ENCODE data around the gene DLGAP4. TPM values are rescaled to one million over a fixed set of nuclear protein-coding genes. Genes with fewer than 3 reads are reported as not detected.

Gene DLGAP4
- total RNA-seq, 2 experiments from 2014 or later, result 19.9 to 23.6 TPM

DNA sequence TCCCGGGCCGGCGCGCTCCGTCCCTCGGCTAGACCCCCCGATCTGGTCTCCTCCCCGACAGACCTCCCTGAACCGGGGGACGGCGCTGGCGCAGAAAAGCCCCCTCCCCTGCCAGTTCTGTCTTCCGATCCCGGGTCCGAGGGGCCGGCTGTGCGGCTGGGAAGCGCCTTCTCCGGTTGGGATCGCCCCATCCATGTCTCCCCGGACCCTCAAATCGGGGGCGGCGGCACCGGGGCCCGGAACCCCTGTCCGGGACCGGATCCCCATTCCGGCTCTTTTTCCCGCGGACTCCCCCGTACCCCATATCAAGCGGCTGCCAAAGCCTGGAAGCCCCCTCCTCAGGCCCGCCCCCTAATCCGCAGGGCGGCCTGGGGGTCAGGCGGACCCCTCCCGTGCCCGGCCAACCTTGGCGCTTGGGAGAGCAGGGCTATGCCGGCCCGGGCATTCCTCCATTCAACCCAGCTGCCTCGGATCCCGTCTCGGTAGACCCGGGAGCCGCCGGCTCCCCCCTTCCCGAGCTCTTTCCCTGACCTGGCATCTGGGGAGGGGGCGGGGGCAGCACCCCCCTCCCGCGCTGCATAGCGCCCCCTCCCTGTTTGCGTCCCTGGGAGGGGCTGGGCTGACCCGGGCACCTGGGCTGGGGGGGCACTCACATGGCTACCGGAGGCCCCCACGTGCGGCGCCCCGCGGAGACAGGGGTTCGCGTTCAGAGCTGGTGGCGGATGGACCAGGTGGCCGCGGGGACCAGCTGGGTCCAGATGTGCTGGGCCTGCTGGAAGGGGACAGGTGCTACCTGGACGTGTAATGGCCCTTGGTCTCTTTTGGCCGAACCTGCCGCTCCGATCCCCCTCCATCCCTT is 643 bp downstream of the DLGAP4 start:
- Mint-ChIP-seq H3K36me3 (ENCODE audit: low read depth) (no peaks in the 10 kb centered on the region), H3K4me1 (ENCODE audit: low read depth) (peaks cover 2% of the 10 kb centered on the region), H3K27me3 (ENCODE audit: low read depth) (peaks cover 52% of the 10 kb centered on the region), H3K4me3 (no peak overlapping the region), H3K27ac (no peak overlapping the region), H3K9me3 (ENCODE audit: insufficient read depth) (no peaks in the 10 kb centered on the region)
- ChIA-PET POLR2A (no interaction called here), CTCF (no interaction called here)
- DNase-seq, result no peak
- ATAC-seq, result no peak

DNA sequence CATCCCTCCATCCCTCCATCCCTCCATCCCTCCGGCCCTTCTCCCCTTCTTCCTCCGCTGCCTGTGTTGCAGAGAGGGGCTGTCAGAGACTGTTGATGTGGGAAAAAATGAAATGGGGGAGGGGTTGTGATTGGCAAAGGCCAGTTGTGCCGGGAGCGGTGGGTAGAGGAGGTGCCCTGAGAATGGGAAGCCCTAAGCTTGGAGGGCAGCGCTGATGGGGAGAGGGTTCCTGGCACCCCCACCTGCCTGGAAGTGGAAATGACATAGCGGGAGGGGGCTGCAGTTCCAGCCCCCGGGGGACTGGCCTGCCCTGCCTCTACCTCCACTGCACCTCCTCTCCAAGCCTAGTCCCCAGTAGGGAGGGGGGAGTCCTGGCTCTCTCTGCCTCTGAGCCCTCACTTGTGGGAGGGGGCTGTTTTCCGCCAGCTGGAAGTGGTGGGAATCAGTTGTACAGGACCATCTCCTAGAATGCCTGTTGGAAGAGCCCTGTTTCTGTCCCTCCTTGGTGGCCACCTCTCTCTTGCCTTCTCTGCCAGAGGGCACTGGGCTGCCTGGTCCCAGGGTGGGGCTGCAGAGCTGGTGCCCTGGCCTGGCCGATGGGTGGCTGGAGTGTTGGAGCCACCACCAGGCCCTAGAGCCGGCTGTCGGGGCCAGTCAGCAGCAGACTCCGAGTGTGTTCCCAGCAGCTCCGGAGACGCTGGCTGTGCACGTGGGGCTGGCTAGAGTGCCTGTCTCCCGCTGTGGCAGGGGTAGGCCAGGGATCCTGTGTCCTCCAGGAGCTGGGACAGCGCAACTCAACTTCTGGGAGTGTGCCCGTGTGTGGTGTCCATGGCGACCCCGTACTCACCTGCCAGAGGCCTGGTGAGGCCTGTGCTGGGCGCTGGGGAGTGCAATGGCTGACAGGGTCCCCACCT is 1.5 kb downstream of the DLGAP4 start:
- no peak overlapping the region for H3K27ac Mint-ChIP-seq
- no peak for ATAC-seq

DNA sequence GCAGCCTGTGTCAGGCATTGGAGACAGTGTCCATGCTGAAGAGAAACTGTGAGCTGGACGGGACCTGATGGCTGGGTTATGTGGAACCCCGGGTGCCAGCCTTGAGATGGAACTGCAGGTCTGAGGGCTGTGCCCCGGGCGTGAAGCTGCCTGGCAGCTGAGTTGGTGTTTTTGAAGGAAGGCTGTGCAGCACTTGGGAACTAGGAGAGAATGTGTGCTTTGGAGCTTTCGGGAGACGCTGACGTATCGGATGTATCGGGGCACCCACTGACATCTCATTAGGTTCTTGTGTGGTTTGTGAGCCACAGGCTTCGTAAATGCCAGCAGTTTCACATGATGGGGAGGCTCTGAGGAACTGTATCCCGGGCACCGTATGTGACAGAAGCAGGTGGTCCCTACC is 2.2 kb downstream of the DLGAP4 start:
- ChIA-PET POLR2A (interaction anchor here (0.5 to 0.6 kb wide), 2 partner anchors 8 to 161 kb away, joined by 3 read pairs; no protein-coding TSS in a partner anchor), CTCF (interaction anchor here (0.7 kb wide), 1 partner anchor 91 kb away, joined by 3 read pairs; no protein-coding TSS in a partner anchor)
- DNase-seq (peak; percentile 16), ATAC-seq (no peak)
- peaks cover 39% of the 10 kb centered on the region for H3K27me3 Mint-ChIP-seq (ENCODE audit: low read depth)
- peaks cover 2% of the 10 kb centered on the region for H3K4me1 Mint-ChIP-seq (ENCODE audit: low read depth)
- H3K4me3 Mint-ChIP-seq, result no peak overlapping the region
- H3K36me3 Mint-ChIP-seq (ENCODE audit: low read depth), result no peaks in the 10 kb centered on the region
- H3K27ac Mint-ChIP-seq, result no peak overlapping the region
- no peaks in the 10 kb centered on the region for H3K9me3 Mint-ChIP-seq (ENCODE audit: insufficient read depth)

More for the DNA sequence above, 1.5 kb downstream of the DLGAP4 start:
- Mint-ChIP-seq H3K27me3 (ENCODE audit: low read depth) (peaks cover 44% of the 10 kb centered on the region), H3K9me3 (ENCODE audit: insufficient read depth) (no peaks in the 10 kb centered on the region), H3K4me3 (no peak overlapping the region), H3K4me1 (ENCODE audit: low read depth) (peaks cover 2% of the 10 kb centered on the region), H3K36me3 (ENCODE audit: low read depth) (no peaks in the 10 kb centered on the region)
- CTCF ChIA-PET, result interaction anchor here (0.7 kb wide), 1 partner anchor 92 kb away, joined by 3 read pairs; no protein-coding TSS in a partner anchor
- POLR2A ChIA-PET, result interaction anchor here (0.6 kb wide), 1 partner anchor 161 kb away, joined by 3 read pairs; no protein-coding TSS in a partner anchor
- no peak for DNase-seq

DNA sequence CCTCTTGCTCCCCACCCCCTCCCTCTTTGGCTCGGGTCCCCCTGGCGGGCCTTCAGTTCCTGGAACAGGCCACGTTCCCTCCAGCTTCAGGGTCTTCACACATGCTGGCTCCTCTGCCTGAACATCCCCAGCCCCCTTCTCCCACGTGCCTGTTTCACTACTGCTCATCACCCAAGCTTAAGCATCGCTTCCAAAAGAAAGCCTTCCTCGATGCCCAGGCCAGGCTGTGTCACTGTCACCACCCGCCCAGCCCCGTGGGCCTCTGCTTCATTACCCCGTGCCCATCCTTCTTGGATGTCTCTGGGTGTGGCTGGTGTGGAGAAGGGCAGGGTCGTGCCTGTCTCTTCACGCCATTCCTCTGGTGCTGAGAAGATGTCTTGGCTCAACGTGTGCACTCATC is 2.8 kb downstream of the DLGAP4 start:
- Mint-ChIP-seq H3K4me1 (ENCODE audit: low read depth) (peaks cover 2% of the 10 kb centered on the region), H3K4me3 (no peak overlapping the region), H3K9me3 (ENCODE audit: insufficient read depth) (no peaks in the 10 kb centered on the region), H3K27me3 (ENCODE audit: low read depth) (peaks cover 32% of the 10 kb centered on the region), H3K27ac (no peak overlapping the region), H3K36me3 (ENCODE audit: low read depth) (no peaks in the 10 kb centered on the region)
- POLR2A ChIA-PET, result interaction anchor here (0.5 kb wide), 1 partner anchor 9 kb away, joined by 3 read pairs; no protein-coding TSS in a partner anchor
- CTCF ChIA-PET, result no interaction called here
- DNase-seq (peak; percentile 8), ATAC-seq (no peak)

DNA sequence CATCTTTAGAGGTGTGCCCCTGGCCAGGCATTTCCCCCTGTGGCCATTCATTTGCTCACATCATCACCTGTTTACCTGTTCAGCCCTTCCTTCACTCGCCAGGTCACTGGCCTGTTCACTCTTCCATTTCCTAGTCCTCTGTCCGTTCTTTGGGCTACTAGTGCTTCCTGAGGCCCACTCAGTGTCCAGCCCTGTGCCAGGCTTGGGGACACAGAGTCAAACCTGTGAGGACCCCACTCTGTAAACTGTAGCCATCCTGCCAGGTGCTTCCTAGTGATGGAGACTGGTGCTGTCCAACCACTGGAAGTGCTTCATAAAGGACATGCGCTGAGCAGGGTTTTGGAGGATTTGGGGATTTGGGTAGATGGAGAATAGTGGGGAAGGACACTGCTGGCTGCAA is 3.5 kb downstream of the DLGAP4 start:
- no peaks in the 10 kb centered on the region for H3K36me3 Mint-ChIP-seq (ENCODE audit: low read depth)
- H3K4me3 Mint-ChIP-seq, result no peak overlapping the region
- peak; percentile 18 for DNase-seq
- CTCF ChIA-PET, result no interaction called here
- peaks cover 28% of the 10 kb centered on the region for H3K27me3 Mint-ChIP-seq (ENCODE audit: low read depth)
- H3K9me3 Mint-ChIP-seq (ENCODE audit: insufficient read depth), result no peaks in the 10 kb centered on the region
- H3K4me1 Mint-ChIP-seq (ENCODE audit: low read depth), result peaks cover 2% of the 10 kb centered on the region
- H3K27ac Mint-ChIP-seq, result no peak overlapping the region
- POLR2A ChIA-PET, result no interaction called here
- ATAC-seq, result no peak

DNA sequence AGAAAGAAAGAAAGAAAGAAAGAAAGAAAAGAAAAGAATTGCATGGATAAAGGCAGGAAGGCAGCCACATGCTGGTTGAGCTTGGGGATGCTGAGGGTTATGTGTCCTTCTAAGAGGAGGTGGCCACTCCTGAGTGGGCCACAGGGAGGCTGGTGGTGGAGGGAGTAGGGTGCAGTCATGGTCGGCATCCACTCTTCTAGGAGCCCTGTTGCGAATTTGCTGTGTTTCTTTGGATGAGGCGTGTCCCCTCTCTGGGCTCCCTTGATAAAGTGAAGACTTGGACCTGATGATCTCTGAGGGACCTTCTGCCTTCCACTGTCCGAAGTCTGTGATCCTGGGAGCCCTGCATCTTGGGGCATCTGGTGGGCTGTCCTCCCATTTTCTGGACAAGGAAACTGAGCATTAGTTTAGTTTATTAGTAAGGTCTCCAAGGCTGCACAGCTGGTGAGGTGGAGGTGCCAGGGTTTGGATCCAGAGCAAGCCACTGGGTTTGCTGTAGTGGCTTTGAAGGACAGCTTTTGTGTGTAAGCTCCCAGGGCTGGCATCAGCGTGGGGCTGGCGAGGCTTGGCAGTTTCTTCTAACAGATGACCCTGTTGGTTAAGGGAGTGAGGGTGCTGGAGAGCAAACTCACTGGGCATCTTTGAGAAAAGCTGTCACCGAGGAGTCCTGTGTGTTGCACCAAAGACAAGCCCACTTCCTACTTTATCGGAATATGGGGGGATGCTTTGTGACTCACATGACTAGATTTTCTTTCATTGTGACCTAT is 4.3 kb downstream of the DLGAP4 start:
- peak; percentile 12 for DNase-seq
- POLR2A ChIA-PET, result no interaction called here

DNA sequence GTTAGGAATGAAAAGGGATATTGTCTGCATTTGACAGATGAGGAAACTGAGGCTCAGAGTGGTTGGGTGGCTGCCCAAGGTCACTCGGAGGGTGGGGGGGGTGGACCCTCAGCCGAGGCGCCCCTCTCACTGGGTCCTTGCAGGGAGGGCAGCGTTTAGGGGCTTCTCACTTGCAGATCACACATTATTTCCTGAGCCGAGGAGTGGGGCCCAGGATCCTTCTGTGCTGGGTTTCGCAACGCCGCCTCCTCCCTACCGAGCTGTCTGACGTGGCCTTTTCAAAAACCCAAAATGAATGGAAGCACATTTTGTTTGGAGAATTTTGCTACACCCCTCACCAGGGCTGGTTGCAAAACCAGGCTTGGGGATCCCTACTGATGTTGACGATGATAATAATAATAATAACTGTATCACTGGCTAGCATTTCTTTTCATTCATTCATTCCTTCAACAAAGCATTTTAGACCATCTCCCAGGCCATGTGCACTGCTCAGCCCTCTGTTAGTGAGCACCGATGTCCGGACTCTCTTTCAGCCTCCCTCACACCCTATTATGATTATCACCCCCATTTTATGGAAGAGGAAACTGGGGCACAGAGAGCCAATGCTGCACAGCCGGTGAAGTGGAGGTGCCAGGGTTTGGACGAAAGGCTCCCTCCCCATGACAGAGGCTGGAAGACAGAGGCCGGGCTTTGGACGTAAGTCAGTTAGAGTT is 5.2 kb downstream of the DLGAP4 start:
- peaks cover 16% of the 10 kb centered on the region for H3K27me3 Mint-ChIP-seq (ENCODE audit: low read depth)
- DNase-seq (peak; percentile 5), ATAC-seq (no peak)
- CTCF ChIA-PET, result no interaction called here
- no peaks in the 10 kb centered on the region for H3K9me3 Mint-ChIP-seq (ENCODE audit: insufficient read depth)
- POLR2A ChIA-PET, result no interaction called here
- no peaks in the 10 kb centered on the region for H3K36me3 Mint-ChIP-seq (ENCODE audit: low read depth)
- no peaks in the 10 kb centered on the region for H3K4me1 Mint-ChIP-seq (ENCODE audit: low read depth)
- no peak overlapping the region for H3K27ac Mint-ChIP-seq
- H3K4me3 Mint-ChIP-seq, result no peak overlapping the region

More for the DNA sequence above, 4.3 kb downstream of the DLGAP4 start:
- peaks cover 20% of the 10 kb centered on the region for H3K27me3 Mint-ChIP-seq (ENCODE audit: low read depth)
- no peak overlapping the region for H3K4me3 Mint-ChIP-seq
- no peaks in the 10 kb centered on the region for H3K36me3 Mint-ChIP-seq (ENCODE audit: low read depth)
- no peak for ATAC-seq
- H3K9me3 Mint-ChIP-seq (ENCODE audit: insufficient read depth), result no peaks in the 10 kb centered on the region
- no peak overlapping the region for H3K27ac Mint-ChIP-seq
- peaks cover 2% of the 10 kb centered on the region for H3K4me1 Mint-ChIP-seq (ENCODE audit: low read depth)
- CTCF ChIA-PET, result no interaction called here

DNA sequence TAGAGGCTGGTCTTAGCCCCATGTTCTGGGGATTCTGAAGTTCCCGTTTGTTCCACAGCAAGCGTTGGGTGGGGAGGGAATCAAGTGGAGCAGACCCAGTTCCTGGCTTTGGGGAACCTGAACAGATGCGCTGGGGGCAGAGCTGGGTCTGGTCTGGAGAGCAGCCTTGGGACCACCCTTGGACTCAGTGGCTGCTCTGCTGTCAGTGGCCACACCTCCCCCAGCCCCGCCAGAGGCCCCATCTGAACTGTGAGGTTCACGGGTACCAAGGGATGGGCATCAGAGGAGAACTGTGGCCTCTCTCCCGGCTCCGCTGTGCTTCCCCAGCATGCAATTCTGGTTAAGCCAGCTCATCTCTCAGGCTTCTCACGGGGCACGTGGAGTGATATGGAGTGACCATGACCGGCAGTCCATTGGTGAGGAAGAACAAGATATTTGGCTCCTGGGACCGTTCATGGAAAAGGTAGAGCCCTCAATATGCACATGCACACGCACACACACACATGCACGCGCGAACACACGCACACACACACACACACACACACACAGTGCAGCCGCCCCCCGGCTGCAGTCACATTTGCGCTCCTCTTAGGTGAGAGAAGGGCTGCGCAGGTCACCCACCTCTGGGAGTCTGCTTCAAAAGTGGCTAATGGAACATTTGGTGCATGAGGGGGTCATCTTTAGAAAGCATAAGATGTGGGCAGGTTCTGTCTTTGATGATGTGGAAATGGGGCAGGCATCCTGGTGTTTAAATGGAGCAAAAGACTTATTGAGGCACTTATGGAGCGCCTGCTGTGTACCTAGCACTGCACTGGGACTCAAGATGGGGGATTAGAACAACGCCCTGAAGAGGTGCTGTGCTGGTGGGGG is 6.0 kb downstream of the DLGAP4 start:
- H3K4me3 Mint-ChIP-seq, result no peak overlapping the region
- no peak for ATAC-seq
- POLR2A ChIA-PET, result no interaction called here
- peaks cover 14% of the 10 kb centered on the region for H3K27me3 Mint-ChIP-seq (ENCODE audit: low read depth)
- DNase-seq, result peak; percentile 12
- no peaks in the 10 kb centered on the region for H3K4me1 Mint-ChIP-seq (ENCODE audit: low read depth)
- no peaks in the 10 kb centered on the region for H3K9me3 Mint-ChIP-seq (ENCODE audit: insufficient read depth)
- H3K36me3 Mint-ChIP-seq (ENCODE audit: low read depth), result no peaks in the 10 kb centered on the region
- no peak overlapping the region for H3K27ac Mint-ChIP-seq
- CTCF ChIA-PET, result no interaction called here

DNA sequence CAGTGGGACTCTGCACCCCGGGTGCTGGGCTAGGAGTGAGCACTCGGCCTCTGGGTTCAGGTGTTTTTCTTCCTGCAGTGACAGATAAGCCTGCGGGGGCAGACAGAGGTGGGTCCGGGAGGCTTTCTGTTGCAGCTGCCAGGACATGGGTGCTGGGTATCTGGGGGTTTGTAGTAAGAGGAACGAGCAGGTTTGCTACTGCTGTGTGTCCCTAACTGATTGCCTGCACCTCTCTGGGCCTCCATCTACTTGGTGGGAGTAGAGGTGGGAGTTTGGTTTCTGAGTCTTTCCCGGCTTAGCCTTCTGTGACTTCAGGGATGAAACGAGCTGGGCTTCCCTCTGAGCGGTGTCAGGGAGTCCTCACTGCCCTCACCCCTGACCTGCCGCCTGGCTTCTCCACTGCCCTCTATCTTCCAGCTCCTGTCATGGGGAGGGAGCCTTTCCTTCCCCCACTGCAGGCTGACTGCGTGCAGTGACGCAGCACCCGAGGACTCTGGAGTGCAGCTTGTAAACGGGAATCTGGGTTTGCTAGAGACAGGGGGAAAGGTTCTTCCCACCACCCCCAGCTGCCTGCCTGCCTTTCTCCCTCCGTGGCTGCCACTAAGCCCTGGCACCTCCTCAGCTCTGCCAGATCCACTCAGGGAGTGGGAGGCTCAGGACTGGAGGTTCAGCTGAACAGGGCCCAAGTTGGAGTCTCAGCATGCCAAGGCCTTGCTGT is 6.7 kb downstream of the DLGAP4 start:
- ChIA-PET POLR2A (no interaction called here), CTCF (no interaction called here)
- no peaks in the 10 kb centered on the region for H3K36me3 Mint-ChIP-seq (ENCODE audit: low read depth)
- no peaks in the 10 kb centered on the region for H3K4me1 Mint-ChIP-seq (ENCODE audit: low read depth)
- H3K27me3 Mint-ChIP-seq (ENCODE audit: low read depth), result peaks cover 9% of the 10 kb centered on the region
- DNase-seq, result no peak
- H3K27ac Mint-ChIP-seq, result no peak overlapping the region
- H3K4me3 Mint-ChIP-seq, result no peak overlapping the region
- H3K9me3 Mint-ChIP-seq (ENCODE audit: insufficient read depth), result no peaks in the 10 kb centered on the region
- ATAC-seq, result no peak

DNA sequence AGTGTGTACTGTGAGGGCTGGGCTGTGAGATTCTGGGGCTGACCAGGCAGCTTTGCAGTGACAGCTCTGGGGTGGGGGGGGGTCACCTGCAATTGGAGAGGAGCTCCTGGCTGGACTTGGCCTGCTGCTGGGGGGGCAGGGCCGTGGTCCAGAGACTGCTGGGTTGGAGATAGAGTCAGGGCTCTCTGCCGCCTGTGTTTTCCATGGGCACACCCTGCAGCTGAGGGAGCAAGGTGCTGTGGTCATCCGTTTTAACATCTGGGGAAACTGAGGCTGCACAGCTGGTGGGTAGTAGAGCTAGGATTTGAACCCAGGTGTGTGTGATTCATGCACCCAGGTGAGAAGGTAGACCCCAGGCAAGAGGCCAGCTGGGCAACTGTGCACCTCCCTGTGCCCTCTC is 7.3 kb downstream of the DLGAP4 start:
- H3K4me1 Mint-ChIP-seq (ENCODE audit: low read depth), result no peaks in the 10 kb centered on the region
- DNase-seq (no peak), ATAC-seq (no peak)
- H3K9me3 Mint-ChIP-seq (ENCODE audit: insufficient read depth), result no peaks in the 10 kb centered on the region
- H3K27ac Mint-ChIP-seq, result no peak overlapping the region
- H3K27me3 Mint-ChIP-seq (ENCODE audit: low read depth), result peaks cover 6% of the 10 kb centered on the region
- CTCF ChIA-PET, result no interaction called here
- H3K4me3 Mint-ChIP-seq, result no peak overlapping the region
- H3K36me3 Mint-ChIP-seq (ENCODE audit: low read depth), result no peaks in the 10 kb centered on the region
- POLR2A ChIA-PET, result no interaction called here

Measured in activated CD8-positive, alpha-beta T cell treated with anti-CD3 and anti-CD28 coated beads, Interleukin-2, amount 10 ng/mL, durations not matched to agents 7 days and 5 days (primary cell).